ENCODE data around the gene ROR2.

ROR2 gene

DNA sequence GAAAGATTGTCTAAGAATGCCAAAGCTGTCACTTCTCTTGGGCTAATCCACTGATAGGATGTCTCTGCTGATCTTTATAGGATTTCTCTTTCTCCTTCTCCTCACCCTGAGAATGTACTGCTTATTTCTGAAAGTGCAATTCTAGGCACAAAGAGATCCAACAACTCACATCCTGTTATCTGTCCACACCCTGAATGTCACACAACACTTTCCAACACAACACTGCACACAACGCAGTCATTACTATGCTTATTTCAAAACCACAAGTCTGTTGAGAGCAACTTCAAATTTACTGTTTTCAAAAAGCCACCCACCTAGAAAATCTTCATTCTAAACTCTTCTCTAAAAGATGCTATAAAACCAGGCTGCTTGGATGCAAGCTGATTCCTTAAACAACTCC, 215.0 kb downstream of the ROR2 start:
- no peak for TF ChIP-seq EP300 (IDR thresholded peaks at IDR 0.05; ENCODE audit: borderline replicate concordance)
- TF ChIP-seq FOXM1 (IDR thresholded peaks at IDR 0.05; ENCODE audit: borderline replicate concordance, low read depth), result no peak
- no peak for TF ChIP-seq CEBPB (IDR thresholded peaks at IDR 0.05)
- TF ChIP-seq, protein P1, sequence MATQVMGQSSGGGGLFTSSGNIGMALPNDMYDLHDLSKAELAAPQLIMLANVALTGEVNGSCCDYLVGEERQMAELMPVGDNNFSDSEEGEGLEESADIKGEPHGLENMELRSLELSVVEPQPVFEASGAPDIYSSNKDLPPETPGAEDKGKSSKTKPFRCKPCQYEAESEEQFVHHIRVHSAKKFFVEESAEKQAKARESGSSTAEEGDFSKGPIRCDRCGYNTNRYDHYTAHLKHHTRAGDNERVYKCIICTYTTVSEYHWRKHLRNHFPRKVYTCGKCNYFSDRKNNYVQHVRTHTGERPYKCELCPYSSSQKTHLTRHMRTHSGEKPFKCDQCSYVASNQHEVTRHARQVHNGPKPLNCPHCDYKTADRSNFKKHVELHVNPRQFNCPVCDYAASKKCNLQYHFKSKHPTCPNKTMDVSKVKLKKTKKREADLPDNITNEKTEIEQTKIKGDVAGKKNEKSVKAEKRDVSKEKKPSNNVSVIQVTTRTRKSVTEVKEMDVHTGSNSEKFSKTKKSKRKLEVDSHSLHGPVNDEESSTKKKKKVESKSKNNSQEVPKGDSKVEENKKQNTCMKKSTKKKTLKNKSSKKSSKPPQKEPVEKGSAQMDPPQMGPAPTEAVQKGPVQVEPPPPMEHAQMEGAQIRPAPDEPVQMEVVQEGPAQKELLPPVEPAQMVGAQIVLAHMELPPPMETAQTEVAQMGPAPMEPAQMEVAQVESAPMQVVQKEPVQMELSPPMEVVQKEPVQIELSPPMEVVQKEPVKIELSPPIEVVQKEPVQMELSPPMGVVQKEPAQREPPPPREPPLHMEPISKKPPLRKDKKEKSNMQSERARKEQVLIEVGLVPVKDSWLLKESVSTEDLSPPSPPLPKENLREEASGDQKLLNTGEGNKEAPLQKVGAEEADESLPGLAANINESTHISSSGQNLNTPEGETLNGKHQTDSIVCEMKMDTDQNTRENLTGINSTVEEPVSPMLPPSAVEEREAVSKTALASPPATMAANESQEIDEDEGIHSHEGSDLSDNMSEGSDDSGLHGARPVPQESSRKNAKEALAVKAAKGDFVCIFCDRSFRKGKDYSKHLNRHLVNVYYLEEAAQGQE (IDR thresholded peaks at IDR 0.05; ENCODE audit: low read depth), result no peak
- TF ChIP-seq RAD21 (IDR thresholded peaks at IDR 0.05; ENCODE audit: low read depth), result no peak
- TF ChIP-seq ZBTB7A (IDR thresholded peaks at IDR 0.05; ENCODE audit: low read depth), result no peak
- TF ChIP-seq NFIC (IDR thresholded peaks at IDR 0.05), result no peak
- no peak for TF ChIP-seq EGR1 (IDR thresholded peaks at IDR 0.05)

- TF ChIP-seq RAD21 (IDR thresholded peaks at IDR 0.05; ENCODE audit: low read depth) (peak; percentile 51), TCF12 (IDR thresholded peaks at IDR 0.05; ENCODE audit: low read depth) (no peak)
These were observed 215.6 kb downstream of the ROR2 start for GRCh38 chr9:91734371-91734981.

DNA sequence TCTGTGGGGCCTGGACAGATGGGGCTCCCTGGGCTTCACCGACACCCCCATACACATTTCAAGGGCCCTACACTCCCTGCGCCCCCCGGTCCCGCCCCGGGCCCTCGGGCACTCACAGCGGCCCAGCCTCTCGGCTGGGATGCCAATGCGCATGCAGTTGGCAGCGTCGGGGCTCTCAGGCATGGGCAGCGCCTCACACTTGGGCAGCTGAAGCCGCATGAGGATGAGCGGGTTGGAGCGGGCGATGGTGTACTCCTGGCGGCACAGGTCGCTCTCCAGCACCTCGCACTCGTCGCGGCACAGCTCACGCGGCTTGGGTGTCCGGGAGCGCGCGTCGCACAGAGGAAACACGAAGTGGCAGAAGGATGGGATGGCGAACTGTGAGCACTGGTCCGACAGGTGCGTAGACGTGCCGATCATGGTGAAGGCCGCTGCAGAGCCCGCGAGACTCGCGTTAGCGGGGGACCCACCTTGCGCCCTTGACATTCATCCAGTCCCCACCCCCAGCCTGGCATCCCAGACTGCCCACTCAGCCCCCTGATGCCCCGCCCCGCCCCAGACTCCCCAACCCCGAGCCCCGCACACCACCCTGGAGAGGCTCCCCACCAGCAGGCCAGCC, 216.9 kb downstream of the ROR2 start:
- no peak for TF ChIP-seq TAF1 (IDR thresholded peaks at IDR 0.05; ENCODE audit: low read depth)
- no peak for TF ChIP-seq USF1 (IDR thresholded peaks at IDR 0.05)
- TF ChIP-seq NFIC (IDR thresholded peaks at IDR 0.05), result no peak
- no peak for TF ChIP-seq TCF12 (IDR thresholded peaks at IDR 0.05; ENCODE audit: low read depth)
- TF ChIP-seq TEAD4 (IDR thresholded peaks at IDR 0.05), result no peak
- no peak for TF ChIP-seq ZBTB7A (IDR thresholded peaks at IDR 0.05; ENCODE audit: low read depth)
- TF ChIP-seq YY1 (IDR thresholded peaks at IDR 0.05; ENCODE audit: low read depth), result no peak
- TF ChIP-seq EP300 (IDR thresholded peaks at IDR 0.05; ENCODE audit: borderline replicate concordance), result no peak
- TF ChIP-seq, protein P2, sequence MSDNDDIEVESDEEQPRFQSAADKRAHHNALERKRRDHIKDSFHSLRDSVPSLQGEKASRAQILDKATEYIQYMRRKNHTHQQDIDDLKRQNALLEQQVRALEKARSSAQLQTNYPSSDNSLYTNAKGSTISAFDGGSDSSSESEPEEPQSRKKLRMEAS (IDR thresholded peaks at IDR 0.05), result no peak
- TF ChIP-seq CREB1 (IDR thresholded peaks at IDR 0.05; ENCODE audit: low read depth), result no peak
- TF ChIP-seq FOXM1 (IDR thresholded peaks at IDR 0.05; ENCODE audit: borderline replicate concordance, low read depth), result no peak
- TF ChIP-seq, protein P1 (IDR thresholded peaks at IDR 0.05; ENCODE audit: low read depth), result no peak
- no peak for TF ChIP-seq EGR1 (IDR thresholded peaks at IDR 0.05)
- no peak for TF ChIP-seq RAD21 (IDR thresholded peaks at IDR 0.05; ENCODE audit: low read depth)
- no peak for TF ChIP-seq CEBPB (IDR thresholded peaks at IDR 0.05)

GRCh38 chr9:91732187-91733005, 217.6 kb downstream of the ROR2 start:
- TF ChIP-seq CEBPB (IDR thresholded peaks at IDR 0.05), result no peak
- no peak for TF ChIP-seq TCF12 (IDR thresholded peaks at IDR 0.05; ENCODE audit: low read depth)
- no peak for TF ChIP-seq RAD21 (IDR thresholded peaks at IDR 0.05; ENCODE audit: low read depth)
- TF ChIP-seq, protein P2 (IDR thresholded peaks at IDR 0.05), result no peak
- TF ChIP-seq TAF1 (IDR thresholded peaks at IDR 0.05; ENCODE audit: low read depth), result no peak
- TF ChIP-seq ZBTB7A (IDR thresholded peaks at IDR 0.05; ENCODE audit: low read depth), result no peak
- TF ChIP-seq, protein P1 (IDR thresholded peaks at IDR 0.05; ENCODE audit: low read depth), result no peak

Measured in Ishikawa (cell line).